Fibroblast of villous mesenchyme (primary cell): ENCODE measurements around the gene TMEM176B. TPM values are rescaled to one million over a fixed set of nuclear protein-coding genes. Genes with fewer than 3 reads are reported as not detected.

Experiments
- DNase-seq: peaks from one replicate; pipeline ENCODE4 v3.0.0-alpha.2; 2010; ENCODE audit warnings: low read depth
- H3K4me3 ChIP-seq: 2 replicates; pipeline ENCODE4 v1.5.1; 2011; ENCODE audit warnings: low read depth, mild to moderate bottlenecking, low read length
- total RNA-seq: library from RNA; depleted of rRNA; stranded (reverse); fragments of >200 nt; gene quantifications from 2 replicates; pipeline ENCODE4 v1.2.3, GENCODE V29; 2012
- TF ChIP-seq, protein P1 (sequence below): IDR thresholded peaks from 2 replicates; pipeline ENCODE4 v1.5.1; 2012; ENCODE audit warnings: low read depth, mild to moderate bottlenecking, low read length; ENCODE audit not compliant: insufficient read depth

Gene TMEM176B
- total RNA-seq, 1 donor = 0.43 TPM

DNA sequence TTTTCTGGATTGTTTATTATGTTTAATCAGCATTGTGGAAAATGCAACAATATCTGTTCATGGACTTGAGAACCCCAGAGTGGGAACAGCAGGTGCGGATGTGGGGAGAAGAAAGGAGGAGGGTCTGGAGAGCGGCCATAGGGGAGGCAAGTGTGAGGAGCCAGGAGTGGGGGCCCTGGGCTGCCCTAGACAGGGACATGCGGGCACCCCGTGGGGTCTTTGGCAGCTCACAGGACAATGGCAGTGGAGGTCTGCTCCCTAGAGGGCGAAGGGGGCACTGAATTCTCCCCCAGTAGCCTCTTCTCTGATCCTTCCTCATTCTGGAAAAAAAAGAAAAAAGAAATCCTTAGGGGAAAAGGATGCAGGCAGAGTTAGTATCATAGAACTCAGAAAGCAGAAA, 8.9 kb downstream of the TMEM176B start:
- no peak for DNase-seq
- TF ChIP-seq, protein P1, sequence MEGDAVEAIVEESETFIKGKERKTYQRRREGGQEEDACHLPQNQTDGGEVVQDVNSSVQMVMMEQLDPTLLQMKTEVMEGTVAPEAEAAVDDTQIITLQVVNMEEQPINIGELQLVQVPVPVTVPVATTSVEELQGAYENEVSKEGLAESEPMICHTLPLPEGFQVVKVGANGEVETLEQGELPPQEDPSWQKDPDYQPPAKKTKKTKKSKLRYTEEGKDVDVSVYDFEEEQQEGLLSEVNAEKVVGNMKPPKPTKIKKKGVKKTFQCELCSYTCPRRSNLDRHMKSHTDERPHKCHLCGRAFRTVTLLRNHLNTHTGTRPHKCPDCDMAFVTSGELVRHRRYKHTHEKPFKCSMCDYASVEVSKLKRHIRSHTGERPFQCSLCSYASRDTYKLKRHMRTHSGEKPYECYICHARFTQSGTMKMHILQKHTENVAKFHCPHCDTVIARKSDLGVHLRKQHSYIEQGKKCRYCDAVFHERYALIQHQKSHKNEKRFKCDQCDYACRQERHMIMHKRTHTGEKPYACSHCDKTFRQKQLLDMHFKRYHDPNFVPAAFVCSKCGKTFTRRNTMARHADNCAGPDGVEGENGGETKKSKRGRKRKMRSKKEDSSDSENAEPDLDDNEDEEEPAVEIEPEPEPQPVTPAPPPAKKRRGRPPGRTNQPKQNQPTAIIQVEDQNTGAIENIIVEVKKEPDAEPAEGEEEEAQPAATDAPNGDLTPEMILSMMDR = no peak
- H3K4me3 ChIP-seq = no peak overlapping the region

DNA sequence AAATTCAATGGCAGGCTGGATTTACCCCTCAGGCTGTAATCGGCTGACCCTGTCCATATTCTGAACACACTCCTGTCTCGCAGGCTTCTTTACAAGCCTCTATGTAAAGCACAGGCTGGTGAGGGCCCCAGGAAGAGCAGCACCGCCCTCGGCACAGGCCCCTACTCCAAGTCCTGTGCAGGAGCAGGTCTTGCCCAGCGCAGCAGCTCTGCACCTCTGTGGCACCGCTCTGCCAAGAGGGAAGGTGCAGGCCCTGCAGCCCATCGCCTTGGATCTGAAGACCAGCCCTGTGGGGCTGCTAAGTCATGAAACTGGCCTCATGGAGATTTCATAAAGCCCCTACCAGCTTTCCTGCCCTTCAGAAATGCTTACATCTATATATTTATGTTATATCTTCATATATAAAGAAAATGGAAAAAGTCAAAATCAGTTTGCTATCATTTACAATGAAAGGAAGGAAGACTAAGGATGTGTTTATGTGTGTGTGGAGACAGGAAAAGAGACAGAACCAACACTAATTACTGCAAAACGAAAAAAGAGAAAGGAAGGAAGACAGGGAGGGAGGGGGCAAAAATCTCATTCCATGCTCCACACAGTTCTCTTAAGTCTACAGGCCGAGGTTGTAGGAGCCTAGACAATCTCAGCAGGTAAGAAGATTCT, 9.6 kb downstream of the TMEM176B start:
- no peak for DNase-seq
- TF ChIP-seq, protein P1 = no peak
- no peak overlapping the region for H3K4me3 ChIP-seq

DNA sequence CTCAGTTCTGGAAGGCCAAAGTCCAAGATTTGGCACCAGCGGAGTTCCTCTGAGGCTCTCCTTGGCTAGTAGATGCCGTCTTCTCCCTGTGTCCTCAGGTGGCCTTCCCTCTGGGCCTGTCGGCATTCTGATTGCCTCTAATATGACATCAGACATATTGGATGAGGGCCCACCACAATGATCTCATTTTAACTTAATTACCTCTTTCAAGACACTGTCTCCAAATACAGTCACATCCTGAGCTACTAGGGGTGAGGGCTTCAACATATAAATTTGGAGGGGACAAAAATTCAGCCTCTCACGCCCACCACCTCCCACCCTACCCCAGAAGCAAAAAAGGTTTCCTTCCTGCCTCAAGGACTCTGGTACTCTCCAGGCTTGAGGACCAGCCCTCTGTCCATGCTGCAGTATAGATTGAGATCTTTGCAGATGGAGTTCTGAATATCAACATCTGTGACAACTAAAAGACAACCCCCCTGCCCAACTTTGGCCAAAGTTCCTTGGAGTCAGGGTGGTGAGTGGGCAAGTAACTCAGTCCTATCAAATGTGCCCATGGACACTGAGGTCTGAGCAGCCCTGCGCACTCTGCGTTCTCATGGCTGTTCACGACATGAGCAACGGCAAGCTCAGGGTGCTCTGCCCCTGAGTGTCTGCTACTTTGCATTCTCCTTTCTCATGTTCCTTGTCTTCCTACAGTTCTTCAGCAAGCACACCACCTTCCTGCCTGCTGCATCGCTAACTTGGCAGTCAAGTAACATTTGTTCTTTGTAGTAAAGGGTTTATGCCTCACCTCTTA, 11.5 kb downstream of the TMEM176B start:
- no peak for DNase-seq
- TF ChIP-seq, protein P1 = no peak
- H3K4me3 ChIP-seq = no peak overlapping the region

DNA sequence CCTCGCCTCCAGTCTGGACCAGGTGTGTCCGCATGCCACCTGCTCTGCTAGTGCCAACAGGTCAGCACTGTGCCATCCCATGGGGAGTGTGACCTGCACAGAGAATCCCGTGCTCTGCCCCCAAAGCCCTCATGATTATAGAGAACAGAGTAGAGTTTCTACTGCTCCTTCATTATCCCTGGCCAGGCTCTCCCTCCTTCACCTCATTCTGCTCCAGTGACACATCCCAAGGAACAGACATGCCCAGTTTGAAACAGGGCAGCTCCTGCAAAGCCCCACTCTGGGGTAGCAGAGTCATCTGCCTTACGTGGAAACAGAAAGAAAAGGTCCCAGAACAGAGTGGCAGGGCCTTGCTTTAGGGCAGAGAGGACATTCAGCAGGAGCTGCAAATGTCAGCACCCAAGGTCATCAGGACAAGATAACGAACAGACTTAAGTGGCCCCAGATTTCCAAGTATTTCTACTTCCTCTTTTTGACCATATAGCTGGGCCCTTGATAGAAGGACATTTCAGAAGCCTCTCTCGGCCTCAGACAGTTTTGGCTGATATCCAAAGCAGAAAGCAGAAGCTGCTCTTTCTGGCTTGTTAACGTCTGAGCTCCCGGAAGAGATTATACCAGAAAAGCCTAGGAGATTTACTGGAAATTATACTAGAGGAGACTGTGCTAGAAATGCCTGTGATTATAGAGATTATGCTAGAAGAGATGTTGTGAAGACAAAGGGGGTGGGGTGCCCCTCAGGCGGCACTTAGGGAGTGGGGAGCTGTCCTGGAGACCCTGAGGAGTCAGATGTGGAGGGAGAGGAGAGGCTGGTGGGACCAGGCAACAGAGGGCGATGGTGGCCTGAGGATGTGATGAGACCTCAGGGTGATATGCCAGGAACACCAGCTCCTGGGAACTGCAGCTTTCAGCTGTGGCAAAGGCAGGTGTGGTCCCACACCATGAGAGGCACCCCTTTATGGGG, 12.6 kb downstream of the TMEM176B start:
- TF ChIP-seq, protein P1 = no peak
- no peak overlapping the region for H3K4me3 ChIP-seq
- peak; percentile 28 for DNase-seq

DNA sequence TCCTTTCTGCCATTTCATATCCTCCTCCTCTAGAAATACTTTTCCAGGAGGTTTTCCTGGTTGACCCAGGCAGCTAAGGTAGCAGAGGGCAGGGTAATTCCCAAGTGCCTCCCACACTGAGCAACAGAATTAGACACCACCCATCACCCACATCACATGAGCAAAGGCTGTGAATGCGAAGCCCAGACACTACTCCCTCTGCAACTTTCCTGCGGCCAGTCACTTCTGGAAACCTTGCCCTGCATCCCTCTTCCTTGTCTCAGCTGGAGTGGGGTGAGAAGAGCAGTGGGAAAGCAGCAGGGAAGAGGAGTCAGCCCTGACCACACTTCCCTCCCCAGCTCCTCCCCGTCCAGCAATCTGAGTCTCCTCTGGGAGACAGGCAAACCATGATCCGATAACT, 15.2 kb downstream of the TMEM176B start:
- DNase-seq = no peak
- H3K4me3 ChIP-seq = no peak overlapping the region
- TF ChIP-seq, protein P1 = no peak

DNA sequence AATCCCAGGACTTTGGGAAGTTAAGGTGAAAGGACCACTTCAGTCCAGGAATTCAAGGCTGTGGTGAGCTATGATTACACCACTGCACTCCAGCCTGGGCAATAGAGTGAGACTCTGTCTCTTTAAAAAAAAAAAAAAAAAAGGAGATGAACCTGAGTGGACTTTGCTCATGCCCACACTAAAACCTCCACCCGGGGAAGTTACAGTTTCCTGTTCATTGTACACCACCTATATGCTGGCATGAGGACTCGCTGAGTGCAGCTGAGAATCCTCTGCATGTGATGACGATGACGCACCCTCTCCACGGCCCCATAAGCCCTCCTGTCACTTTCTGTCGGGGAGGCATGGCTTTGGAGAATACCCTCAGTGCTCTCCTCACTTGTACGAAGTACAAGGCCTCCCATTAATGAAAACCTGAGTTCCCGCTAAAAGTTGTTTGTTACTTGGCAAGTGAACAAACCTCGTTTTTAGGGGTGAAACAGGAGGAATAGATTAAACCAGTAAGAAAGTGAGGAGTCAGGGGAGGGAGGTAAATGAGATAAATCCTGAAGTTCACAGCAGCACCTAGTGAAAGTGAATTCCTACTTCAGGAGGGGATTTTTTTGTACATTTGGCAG, 15.9 kb downstream of the TMEM176B start:
- TF ChIP-seq, protein P1 = no peak
- DNase-seq = no peak
- no peak overlapping the region for H3K4me3 ChIP-seq
